Body of pancreas (tissue), 4 donors: ENCODE measurements around the gene COL4A5.

ENCODE experiments used
- CTCF ChIP-seq, 7 experiments: fragments of 450-650 bp in 4 of 7; fragments of 200-600 bp in 3 of 7; sonication (generic) in 3 of 7; IDR thresholded peaks; one replicate each; pipeline ENCODE4 v1.5.1; 2016 to 2019; ENCODE audit warnings: antibody characterized with exemption in 7 of 7
- POLR2A ChIP-seq, 3 donors: fragments of 450-650 bp; IDR thresholded peaks; one replicate each; pipeline ENCODE4 v1.6.1; 2016; ENCODE audit warnings: antibody characterized with exemption in 3 of 3, mild to moderate bottlenecking in 2 of 3

- TF ChIP-seq CTCF (IDR thresholded peaks at IDR 0.05), result no peak
- no peak for TF ChIP-seq POLR2A (IDR thresholded peaks at IDR 0.05)
Observed at GRCh38 chrX:108736509-108737479, 297.2 kb downstream of the COL4A5 start, which contains the start of gene IRS4.
